Jurkat, Clone E6-1 (cell line): Measurements from ENCODE around the gene ELOVL5.

Experiments
- DNase-seq: peaks from one replicate; pipeline ENCODE4 v3.0.0-alpha.2; 2011; ENCODE audit warnings: low read depth, low spot score
- H3K4me3 ChIP-seq: 2 replicates; pipeline ENCODE4 v1.5.1; 2011; ENCODE audit warnings: mild to moderate bottlenecking, low read length, control low read depth, moderate library complexity

Gene ELOVL5

DNA sequence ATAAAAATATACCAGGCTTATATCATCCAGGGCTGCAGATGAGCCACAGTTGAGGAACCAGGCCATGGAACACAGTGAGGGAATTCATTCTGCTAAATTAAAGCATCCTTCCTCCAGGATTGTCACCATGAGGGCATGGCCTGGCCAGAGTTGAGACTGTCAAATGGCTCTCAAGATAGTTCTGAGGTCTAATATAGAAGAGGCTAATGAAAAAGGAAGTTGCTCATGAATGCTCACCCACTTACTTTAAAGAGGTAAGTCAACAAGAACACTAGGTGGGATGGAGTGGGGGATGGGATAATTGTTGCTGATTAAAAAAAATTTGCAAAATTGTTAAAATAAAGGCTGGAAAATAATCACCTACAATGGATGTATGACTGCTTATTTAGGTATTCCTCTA is 128.1 kb downstream of the ELOVL5 start:
- no peak for DNase-seq
- H3K4me3 ChIP-seq: no peak overlapping the region
